CD4-positive, alpha-beta T cell treated with Interleukin-12 subunit alpha and Interleukin-12 subunit beta, for 1 hour (primary cell): ENCODE data around the gene CITED1.

Experiments
- DNase-seq: peaks from one replicate; pipeline ENCODE4 v3.0.0-alpha.2; 2020

Gene CITED1

DNA sequence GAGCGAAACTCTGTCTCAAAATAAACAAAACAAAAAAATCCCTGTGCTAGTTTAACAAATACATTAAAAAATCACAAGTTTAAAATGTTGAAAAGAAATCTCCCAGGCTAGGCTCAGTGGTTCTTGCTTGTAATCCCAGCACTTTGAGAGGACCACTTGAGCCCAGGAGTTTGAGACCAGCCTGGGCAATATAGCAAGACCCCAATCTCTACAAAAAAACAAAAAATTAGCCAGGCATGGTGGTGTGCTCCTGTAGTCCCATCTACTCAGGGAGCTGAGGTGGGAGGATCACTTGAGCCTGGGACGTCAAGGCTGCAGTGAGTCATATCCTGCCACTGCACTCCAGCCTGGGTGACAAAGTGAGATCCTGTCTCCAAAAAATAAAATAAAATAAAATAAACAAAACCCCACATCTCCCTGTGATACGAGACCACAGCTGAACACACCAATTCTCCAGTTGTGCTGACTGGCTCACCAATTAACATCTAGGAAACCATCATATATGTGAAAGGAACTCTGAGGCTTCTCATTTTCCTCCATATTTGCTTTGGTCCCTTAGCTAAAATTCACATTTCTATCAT, 36.0 kb downstream of the CITED1 start:
- no peak for DNase-seq

- no peak for DNase-seq
Measured at GRCh38 chrX:72268597-72269365, 36.9 kb downstream of the CITED1 start.

DNA sequence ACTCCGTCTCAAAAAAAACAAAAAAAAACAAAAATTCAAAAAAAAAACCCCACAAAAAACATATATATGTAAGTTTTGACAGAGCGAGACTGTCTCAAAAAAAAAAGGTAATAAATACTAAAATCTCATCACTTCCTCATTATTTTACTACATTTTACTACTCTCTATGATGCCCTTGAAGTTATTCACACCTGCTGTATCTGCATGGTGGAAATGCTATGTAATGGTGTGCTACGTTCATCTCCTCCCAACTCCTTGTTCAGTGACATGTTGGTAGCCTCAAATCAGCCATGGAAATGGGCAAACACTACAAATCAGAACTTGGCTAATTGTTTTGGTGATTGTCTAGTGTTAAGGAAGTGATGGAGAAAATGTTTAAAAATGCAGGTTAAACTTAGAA, 40.5 kb downstream of the CITED1 start:
- DNase-seq, result no peak

- DNase-seq, result no peak
Measured at GRCh38 chrX:72262077-72262476, 43.6 kb downstream of the CITED1 start.

DNA sequence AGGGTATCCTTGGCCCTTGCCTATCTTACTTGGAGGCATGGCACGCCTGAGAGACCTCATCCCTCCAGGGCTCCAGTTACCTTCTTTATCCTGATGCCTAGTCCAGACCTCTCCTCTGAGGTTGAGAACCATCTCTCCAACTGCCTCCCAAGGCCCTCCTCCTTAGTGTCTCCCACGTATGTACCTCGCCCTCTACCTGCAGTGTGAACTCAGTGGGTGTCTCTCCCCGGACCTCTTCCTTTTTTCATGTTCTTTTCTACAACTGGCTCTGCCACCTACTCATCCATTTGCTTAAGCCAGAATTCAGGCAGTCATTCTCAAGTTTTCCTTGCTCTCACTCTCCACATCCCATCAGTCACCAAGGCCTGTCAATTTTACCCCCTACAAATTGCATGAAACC, 45.3 kb downstream of the CITED1 start:
- no peak for DNase-seq

DNA sequence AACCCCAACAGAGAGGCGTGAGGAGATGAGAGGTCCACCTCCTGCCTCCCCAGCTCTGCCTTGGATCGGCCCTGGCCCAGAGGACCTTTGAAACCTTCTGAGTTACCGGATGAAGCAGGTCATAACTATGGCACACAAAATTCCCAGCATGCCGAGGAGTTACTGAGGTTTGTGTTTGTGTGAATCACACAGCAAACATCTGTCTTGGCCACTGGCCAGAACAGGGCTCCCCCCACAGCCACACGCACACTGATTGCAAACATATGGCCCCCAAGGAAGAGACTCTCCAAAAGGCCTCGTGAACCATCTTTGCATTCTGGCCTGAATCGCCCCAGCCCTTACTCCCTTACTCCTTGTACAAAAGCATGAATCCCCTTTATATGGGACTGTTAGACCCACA, 47.5 kb downstream of the CITED1 start:
- DNase-seq, result no peak

GRCh38 chrX:72255864-72256263, 49.9 kb downstream of the CITED1 start:
- DNase-seq, result no peak

DNA sequence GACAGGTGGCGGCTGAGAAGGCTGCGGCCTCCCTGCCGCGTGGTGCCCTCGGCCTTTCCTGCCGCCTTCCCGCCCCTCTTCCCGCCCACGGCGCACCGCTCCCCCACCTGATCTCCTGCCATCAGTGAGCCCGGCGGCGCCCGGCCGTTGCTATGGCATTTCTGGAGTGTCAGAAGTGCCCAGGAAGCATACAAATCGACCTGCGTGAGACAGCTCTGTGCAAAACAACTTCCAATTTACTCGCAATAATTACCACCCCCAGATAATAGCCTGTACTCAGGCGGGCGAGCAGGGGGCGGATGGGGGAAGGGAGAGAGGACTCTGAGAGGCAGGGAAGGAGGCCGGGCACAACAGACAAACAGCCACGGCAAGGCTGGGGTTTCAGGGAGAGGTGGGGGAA, 50.3 kb downstream of the CITED1 start:
- DNase-seq, result no peak

GRCh38 chrX:72254816-72255215, 50.9 kb downstream of the CITED1 start:
- no peak for DNase-seq

- no peak for DNase-seq
Measured at GRCh38 chrX:72253686-72254085, 52.0 kb downstream of the CITED1 start.
